ENCODE results near the gene TSGA10. TPM values are rescaled to one million over a fixed set of nuclear protein-coding genes. Genes with fewer than 3 reads are reported as not detected.
"Not testable (repeated sequence)": the region's sequence is repeated elsewhere in the genome, so short reads cannot be mapped to it uniquely, and the experiment has no call there.

The TSGA10 gene
- total RNA-seq, 1 donor from 2014 or later, result 4.3 TPM

DNA sequence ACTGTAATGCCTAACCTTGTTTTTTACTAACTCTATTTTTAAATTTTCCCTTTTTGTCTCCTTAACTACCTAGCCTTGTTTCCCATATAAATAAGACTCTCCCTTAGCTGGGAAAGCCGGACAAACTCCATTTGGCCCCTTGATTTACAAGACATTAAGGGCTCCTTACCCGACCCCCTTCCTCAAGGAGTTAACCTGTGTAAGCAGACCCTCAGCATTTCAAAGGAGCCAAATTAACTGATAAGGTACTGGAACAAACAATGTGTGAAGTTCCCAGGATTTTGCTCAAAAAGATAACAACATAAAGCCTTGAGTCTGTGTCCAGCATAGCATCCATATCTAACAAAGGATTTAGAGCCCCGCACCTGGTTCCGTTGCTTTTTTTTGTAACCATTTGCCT lies 72.9 kb downstream of the TSGA10 start:
- ATAC-seq (no peak), DNase-seq (ENCODE audit: low spot score) (no peak)

DNA sequence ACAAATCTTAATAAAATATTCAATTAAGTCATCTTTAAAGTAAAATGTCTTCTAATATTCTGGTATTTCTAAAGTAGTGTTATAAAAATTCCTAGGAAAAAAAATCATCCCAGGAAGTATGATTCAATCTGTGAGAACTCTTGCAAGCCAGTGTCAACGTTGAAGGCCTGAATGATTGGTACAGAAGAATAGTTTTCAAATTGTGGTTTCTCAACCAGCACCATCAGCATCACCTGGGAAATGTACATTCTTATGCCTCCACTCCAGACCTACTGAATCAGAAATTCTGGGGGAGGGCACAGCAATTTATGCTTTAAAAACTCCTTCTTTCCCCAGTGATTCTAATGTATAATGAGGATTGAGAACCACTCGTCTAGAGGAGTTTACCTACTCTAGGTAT lies 75.5 kb downstream of the TSGA10 start:
- DNase-seq (ENCODE audit: low spot score) (no peak), ATAC-seq (no peak)

DNA sequence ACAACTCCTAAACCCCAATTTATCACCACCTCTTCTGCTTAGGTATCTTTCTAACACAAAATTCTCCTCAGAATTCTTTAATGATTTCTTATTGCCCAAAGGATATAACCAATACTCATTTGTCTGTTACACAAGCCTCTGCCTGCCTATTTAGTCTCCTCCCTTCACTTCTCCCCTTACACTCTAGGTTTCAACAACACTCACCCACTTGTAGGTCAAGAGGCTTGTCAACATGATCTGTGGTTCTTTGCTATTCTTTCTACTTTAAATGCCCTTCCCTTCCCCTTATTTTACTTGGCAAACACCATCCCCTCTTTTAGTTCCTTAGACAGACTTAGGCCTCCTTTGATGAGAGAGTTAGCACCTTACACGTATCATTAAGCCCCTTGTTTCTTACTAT lies 82.2 kb downstream of the TSGA10 start:
- DNase-seq (ENCODE audit: low spot score), result no peak
- no peak for ATAC-seq

DNA sequence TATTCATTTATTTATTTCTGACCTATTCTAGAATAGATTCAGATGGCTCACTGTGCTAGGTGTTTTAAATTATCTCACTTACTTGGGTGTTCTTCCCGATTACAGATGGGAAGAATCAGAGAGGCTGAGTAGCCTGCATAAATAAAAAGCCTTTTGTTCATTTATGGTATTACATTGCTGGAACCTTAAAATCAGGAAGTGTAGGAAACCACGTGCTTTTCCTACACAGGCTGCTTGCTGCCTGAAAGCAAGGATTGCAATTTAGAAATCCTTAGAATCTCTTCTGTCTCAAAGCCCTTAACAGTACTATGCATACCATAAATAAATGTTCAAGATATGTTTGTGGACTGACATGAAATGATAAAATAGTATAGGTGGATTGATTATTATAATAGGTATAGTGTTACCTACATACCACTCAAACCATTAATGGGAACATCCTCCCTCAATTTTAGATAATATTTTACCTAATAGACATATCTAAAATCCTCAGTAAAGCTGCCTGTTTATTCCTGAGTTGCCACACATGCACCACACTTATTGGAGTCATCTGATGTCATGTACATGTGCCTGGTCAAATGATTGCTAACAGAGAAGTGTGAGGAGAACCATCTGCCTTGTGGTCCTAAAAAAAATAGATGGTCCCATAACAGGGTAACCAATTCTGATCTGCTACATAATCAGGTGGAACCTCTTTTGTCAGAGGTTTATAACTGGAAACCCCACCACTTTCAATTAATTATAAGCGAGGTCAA lies 86.7 kb downstream of the TSGA10 start:
- ATAC-seq, result peak; percentile 46
- DNase-seq (ENCODE audit: low spot score), result no peak

DNA sequence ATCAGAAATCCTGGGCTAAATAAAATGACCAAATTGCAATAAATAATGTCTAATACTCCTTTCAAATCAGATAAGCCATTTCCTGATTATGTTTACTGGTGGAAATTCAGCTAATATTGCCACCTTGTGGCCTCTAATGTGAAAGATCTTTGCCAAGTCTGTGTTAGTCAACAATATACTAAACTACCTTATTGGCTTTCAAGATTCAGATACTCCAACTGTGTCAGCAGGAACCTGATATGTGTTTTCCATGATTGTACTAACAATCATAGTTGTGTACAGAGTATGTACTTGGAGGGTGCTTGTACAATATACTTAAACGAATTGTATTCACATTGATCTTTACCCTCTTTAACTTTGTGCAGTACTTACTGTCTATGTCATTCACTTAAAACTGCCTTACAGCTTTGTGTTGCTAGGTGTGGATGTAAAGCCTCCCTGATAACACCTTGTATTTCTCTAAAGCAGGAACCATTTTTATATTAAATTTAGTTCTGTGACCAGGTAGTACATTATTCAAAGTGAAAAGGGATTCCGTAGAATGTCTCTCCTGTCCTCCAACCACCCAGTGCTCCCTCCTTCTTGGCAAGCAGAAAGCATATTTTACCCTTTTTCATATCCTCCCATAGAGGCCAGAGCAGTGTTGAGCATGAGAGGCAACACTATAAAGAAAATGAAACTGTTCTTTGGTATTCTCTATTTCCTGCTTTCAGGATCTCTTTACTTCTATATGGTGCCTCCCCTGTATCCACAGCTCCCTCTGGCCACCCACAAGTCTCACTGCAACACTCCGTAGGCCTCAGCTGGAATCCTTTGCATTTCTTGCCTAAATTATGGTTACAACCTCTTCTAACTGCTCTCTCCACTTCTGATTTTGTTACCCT lies 88.4 kb downstream of the TSGA10 start:
- DNase-seq (ENCODE audit: low spot score) (no peak), ATAC-seq (peak; percentile 82)

DNA sequence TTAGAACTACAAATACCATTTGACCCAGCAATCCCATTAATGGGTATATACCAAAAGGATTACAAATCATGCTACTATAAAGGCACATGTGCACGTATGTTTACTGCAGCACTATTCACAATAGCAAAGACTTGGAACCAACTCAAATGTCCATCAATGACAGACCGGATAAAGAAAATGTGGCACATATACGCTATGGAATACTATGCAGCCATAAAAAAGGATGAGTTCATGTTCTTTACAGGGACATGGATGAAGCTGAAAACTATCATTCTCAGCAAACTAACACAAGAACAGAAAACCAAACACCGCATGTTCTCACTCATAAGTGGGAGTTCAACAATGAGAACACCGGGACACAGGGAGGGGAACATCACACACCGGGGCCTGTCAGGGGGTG lies 105.6 kb downstream of the TSGA10 start:
- ATAC-seq; DNase-seq (ENCODE audit: low spot score): not testable (repeated sequence)

DNA sequence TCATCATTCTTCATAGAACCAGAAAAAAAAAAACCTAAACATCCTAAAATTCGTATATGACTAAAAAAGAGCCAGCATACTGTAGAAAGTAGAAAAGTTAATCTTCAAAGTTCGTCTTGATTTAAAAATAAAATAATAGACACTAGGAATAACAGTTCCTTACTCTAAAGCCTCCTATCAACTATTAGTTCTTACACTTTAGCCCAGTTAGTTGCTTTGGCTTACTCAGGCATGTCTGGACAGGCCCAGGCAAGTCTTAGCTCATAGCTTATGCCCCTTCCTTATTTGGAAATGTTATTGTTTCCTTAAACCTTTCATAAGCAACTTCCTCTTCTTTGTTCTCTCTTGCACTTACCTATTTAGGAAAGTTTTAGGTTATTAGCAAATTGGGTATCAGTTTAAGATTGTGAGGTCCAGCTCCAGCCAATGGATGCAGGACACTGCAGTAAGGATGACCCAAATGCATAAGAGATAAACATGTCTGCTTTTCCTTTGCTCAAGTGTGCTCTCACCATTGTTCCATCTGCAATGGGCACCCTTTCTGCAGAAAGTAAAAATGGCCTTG lies 113.9 kb downstream of the TSGA10 start:
- DNase-seq (ENCODE audit: low spot score); ATAC-seq: not testable (repeated sequence)

DNA sequence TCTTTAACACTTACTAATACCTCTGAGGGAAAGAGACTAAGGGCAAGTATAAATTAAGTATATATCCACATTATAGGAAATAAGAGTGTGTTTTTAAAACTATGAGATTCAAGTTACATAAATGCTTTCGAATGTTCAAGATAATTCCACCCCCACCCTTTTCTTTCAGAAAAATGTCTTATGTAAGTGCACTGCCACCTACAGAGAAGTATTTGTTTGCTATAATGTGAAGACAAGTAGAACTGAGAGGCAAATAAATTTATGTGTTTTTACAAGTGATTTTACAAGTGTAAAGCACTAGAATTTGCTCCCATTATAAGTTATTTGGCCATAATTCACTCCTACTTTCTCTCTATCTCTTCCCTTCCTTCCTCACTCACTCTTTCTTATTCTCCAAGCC lies 118.8 kb downstream of the TSGA10 start:
- DNase-seq (ENCODE audit: low spot score) (no peak), ATAC-seq (no peak)

DNA sequence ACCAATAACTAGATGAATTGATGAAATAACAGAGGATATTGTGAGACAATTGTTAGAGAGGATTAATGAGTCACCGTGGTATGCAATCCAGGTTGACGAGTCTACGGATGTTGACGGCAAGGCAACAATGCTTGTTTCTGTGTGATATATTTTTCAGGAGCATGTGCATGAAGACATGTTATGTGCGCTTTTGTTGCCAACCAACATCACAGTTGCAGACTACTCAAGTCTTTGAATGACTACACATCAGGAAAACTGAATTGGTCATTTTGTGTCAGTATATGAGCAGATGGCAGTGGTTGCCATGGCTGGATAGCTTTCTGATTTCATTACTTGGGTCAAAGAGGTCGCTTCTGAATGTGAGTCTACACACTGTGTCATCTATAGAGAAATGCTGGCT lies 122.0 kb downstream of the TSGA10 start:
- DNase-seq (ENCODE audit: low spot score) (no peak), ATAC-seq (no peak)

DNA sequence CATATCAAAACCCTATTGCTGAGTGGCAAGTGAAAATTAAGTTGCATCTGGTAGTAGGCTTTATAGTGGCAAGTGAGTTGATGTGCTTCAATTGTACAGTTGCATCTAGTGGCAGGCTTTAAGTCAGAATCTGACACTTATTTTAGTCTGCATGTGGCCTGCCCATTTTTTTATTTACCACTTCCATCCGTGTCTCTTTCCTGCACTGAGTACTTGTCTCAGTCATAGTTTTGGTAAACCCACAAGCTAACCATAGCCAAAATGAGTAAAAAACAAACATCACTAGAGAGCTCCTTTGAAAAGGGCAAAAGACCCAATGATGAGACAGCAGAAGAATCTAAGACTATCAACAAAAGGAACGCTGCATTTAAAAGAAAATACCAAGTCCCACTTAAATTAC lies 122.7 kb downstream of the TSGA10 start:
- ATAC-seq (no peak), DNase-seq (ENCODE audit: low spot score) (no peak)

DNA sequence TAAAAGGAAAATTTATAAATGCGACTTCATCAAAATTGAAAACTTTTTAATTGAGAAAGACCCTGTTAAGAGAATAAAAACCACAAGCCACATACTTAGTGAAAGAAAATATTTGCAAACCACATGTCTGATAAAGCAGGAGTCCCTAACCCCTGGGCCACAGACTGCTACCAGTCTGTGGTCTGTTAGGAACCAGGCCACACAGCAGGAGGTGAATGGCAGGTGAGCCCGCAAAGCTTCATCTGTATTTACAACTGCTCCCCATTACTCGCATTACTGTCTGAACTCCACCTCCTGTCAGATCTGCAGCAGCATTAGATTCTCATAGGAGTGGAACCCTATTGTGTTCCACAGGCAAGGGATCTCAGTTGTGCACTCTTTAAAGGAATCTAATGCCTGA lies 123.3 kb downstream of the TSGA10 start:
- ATAC-seq (no peak), DNase-seq (ENCODE audit: low spot score) (no peak)

DNA sequence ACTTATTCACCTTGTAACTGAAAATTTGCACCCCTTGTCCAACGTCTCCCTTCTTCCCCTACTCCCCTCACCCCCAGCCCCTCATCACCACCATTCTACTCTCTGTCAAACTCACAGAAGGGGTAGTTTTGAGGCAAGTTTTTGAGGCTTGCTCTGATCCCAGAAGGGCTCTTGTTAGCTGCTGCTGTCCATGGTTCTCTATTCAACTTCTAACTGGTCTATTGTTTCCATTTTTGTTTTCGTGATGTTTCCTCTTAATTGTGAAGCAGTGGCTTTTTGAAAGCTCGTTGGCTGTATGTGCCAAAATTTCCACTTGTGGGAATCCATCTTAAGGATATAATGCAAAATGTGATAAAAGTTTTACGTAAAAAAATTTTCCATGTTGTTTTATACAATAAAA lies 126.2 kb downstream of the TSGA10 start:
- no peak for ATAC-seq
- no peak for DNase-seq (ENCODE audit: low spot score)

DNA sequence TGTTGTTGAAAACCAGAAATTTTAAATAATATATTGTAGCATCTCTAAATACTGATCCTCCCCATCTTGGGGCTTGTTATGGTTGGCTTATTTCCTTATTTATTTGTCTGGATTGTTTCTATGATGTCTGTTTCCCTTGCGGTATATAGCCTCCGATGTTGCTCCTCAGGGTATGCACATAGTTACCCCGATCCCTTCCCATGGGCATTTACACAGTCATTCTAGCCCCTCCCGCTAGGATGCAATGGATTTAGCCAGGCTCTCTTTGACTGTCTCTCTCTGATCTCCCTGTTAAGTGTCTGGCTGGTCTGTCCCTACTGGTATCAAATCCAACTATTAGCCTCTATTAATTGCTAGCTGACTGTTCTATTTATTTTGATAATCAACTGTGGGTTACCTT lies 126.9 kb downstream of the TSGA10 start:
- ATAC-seq (no peak), DNase-seq (ENCODE audit: low spot score) (no peak)

DNA sequence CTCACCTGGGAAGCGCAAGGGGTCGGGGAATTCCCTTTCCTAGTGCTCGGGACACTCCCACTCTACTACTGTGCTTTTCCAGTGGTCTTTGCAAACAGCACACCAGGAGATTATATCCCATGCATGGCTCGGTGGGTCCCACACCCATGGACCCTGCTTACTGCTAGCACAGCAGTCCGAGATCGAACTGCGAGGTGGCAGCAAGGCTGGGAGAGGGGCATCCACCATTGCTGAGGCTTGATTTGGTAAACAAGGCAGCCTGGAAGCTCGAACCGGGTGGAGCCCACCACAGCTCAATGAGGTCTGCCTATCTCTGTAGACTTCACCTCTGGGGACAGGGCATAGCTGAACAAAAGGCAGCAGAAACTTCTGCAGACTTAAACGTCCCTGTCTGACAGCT lies 154.0 kb downstream of the TSGA10 start:
- ATAC-seq, result no peak
- DNase-seq (ENCODE audit: low spot score), result no peak

DNA sequence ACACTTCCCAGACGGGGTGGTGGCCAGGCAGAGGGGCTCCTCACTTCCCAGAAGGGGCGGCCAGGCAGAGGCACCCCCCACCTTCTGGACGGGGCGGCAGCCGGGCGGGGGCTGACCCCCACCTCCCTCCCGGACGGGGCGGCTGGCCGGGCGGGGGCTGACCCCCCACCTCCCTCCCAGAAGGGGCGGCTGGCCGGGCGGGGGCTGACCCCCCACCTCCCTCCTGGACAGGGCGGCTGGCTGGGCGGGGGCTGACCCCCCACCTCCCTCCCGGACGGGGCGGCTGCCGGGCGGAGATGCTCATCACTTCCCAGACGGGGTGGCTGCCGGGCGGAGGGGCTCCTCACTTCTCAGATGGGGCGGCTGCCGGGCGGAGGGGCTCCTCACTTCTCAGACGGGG lies 166.0 kb downstream of the TSGA10 start:
- ATAC-seq; DNase-seq (ENCODE audit: low spot score): not testable (repeated sequence)

DNA sequence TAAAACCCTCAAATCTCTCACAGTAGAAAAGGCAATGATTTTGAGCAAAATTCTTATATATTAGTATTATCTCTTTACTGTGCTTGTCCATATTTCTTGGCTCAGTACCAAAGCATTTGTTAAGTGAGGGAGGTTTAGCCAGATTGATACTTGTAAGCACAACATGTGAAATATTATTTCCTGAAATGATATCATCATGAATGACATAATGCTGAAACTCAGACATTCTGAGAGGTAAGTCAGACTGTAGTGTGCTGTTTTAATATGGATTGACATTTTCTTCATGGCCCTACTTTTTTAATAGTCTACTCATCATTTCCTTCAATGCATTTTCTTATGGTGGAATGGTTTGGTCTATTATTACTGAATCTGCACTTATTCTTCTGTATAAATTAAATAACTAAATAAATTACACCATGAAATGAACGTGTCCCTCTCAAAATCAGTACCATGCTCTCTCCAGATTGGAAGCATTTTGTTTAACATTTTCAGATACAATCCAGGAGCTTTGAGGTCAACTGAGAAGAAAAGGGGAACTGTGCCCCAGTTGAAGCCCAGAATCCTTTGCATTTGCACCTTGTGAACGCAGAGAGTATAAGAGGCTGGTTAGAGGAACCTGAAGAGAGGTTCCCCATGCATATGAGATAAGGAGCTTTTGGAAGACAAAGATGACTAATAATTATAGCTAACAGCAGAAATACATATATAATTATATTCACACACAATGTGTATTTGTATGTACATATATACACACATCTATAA lies 168.7 kb downstream of the TSGA10 start:
- no peak for DNase-seq (ENCODE audit: low spot score)
- ATAC-seq, result no peak

DNA sequence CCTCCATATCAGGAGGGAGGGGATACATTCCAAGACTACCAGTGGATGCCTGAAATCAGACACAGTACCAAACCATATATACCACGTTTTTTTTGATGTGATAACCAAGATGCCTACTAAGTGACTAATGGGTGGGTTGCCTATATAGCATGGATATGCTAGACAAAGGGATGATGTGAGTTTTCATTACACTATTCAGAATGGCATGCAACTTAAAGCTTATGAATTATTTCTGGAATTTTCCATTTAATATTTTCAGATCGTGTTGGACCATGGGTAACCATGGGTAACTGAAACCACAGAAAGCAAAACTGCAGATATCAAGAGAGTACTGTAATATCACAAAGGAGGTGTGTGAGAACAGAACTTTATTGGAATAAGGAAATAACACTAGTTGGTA lies 179.1 kb downstream of the TSGA10 start:
- DNase-seq (ENCODE audit: low spot score), result no peak
- no peak for ATAC-seq

DNA sequence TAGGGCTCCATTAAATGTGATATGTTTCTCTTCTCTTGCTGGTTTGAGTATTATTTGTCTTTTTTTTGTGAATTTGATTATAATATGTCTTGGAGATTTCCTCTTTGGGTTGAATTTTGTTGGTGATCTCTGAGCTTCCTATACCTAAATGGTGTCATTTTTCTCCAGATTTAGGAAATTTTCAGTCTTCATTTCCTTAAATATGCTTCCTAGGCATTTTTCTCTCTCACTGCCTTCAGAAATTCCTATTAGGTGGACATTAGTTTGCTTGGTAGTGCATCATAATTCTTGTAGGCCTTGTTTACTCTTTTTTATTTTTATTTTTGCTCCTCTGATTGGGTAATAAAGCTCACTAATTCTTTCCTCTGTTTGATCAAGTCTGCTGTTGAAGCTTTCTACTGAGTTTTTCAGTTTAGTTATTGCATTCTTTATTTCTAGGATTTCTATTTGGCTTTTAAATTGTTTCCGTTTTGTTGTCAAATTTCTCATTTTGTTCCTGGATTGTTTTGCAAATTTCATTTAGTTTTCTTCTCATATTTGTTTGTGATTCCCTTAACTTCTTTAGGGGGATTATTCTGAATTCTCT lies 182.1 kb downstream of the TSGA10 start:
- DNase-seq (ENCODE audit: low spot score), result no peak
- no peak for ATAC-seq

DNA sequence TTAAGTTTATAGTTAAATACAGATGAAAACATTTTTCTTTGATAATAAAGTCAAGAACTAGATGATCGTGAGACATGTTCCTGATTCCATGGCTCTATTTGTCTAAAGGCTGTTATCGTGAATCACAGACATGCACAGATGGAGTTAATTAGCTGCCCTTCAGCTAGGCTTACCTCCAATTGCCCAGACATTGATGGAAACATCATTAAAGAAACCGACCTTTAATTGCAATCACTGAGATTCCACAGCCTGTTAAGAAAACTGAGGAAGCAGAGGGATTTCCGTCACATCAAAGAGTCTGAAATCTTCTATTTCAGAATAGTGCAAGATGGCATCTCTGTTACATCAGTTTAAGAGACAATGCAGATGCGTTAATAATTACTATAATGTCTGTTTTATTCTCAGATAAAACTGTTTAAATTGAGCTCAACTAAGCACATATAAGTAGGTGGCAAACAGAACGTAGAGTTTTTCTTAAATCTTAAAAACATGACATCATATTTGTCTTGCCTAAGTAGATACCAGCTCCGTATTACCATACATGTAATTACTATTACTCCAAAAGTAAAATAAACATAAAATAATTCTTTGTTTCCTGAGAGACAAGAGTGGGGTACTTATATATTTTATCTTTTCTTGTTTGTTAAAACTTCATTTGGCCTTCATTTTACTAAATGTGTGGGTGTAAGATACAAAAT lies 194.8 kb downstream of the TSGA10 start:
- ATAC-seq (no peak), DNase-seq (ENCODE audit: low spot score) (no peak)

DNA sequence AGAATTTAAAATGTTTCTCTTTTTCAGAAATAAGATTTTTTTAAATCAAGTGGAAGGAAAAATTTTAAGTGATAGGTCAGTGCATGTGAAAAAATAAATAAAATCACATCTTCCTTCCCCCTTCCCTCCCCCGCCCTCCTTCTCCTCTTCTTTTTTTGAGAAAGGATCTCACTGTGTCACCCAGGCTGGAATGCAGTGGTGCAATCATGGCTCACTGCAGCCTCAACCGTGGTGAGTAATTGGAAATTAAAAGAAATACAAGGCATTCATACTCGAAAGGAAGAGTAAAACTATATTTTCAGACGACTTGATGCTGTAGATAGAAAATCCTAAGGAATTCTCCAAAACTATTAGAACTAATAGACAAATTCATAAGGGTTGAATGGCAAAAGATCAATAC lies 201.8 kb downstream of the TSGA10 start:
- ATAC-seq, result no peak

More for the DNA sequence above, 201.8 kb downstream of the TSGA10 start:
- no peak for DNase-seq (ENCODE audit: low spot score)
